Body of pancreas (tissue), 4 donors: ENCODE measurements around the gene IFRD1.

Experiments
- POLR2A ChIP-seq, 3 donors: fragments of 450-650 bp; IDR thresholded peaks; one replicate each; pipeline ENCODE4 v1.6.1; 2016; ENCODE audit warnings: antibody characterized with exemption in 3 of 3, mild to moderate bottlenecking in 2 of 3
- TF ChIP-seq, protein P1 (sequence below), 7 experiments: fragments of 450-650 bp in 4 of 7; fragments of 200-600 bp in 3 of 7; sonication (generic) in 3 of 7; IDR thresholded peaks; one replicate each; pipeline ENCODE4 v1.5.1; 2016 to 2019; ENCODE audit warnings: antibody characterized with exemption in 7 of 7

DNA sequence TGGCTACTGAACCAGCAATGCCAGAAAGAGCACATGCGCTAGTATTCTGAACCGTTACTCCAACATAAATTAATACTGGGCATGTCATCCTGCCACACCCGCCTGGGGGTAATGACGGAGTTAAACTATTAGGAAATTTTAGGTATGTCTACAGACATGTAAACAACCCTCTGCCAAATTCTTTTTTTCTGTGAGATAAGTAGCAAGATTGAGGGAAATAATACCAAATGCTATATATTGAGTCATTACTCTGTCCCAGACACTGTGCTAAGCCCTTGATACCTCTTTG is 37.9 kb downstream of the IFRD1 start:
- no peak for TF ChIP-seq POLR2A (IDR thresholded peaks at IDR 0.05)
- TF ChIP-seq, protein P1, sequence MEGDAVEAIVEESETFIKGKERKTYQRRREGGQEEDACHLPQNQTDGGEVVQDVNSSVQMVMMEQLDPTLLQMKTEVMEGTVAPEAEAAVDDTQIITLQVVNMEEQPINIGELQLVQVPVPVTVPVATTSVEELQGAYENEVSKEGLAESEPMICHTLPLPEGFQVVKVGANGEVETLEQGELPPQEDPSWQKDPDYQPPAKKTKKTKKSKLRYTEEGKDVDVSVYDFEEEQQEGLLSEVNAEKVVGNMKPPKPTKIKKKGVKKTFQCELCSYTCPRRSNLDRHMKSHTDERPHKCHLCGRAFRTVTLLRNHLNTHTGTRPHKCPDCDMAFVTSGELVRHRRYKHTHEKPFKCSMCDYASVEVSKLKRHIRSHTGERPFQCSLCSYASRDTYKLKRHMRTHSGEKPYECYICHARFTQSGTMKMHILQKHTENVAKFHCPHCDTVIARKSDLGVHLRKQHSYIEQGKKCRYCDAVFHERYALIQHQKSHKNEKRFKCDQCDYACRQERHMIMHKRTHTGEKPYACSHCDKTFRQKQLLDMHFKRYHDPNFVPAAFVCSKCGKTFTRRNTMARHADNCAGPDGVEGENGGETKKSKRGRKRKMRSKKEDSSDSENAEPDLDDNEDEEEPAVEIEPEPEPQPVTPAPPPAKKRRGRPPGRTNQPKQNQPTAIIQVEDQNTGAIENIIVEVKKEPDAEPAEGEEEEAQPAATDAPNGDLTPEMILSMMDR (IDR thresholded peaks at IDR 0.05): no peak
